HG02763 (cell line): Measurements from ENCODE around the gene USP9X.
"Not testable (repeated sequence)": the region's sequence is repeated elsewhere in the genome, so short reads cannot be mapped to it uniquely, and the experiment has no call there.

Experiments
- ATAC-seq: cut with Tn5 transposase; IDR thresholded peaks from one replicate; pipeline ENCODE4 v1.9.1; 2021; ENCODE audit warnings: mild to moderate bottlenecking, moderate library complexity; ENCODE audit not compliant: unreplicated experiment

The USP9X gene

DNA sequence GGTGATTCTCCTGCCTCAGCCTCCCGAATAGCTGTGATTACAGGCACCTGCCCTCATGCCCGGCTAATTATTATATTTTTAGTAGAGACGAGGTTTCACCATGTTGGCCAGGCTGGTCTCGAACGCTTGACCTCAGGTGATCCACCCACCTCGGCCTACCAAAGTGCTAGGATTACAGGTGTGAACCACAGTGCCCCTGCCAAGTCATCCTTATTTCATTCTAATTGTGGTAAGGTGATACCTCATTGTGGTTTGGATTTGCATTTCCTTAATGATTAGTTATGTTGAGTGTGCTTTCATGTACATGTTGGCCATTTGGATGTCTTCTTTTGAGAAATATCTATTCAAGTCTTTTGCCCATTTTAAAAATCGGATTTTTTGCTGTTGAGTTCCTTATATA, 93.0 kb downstream of the USP9X start:
- no peak for ATAC-seq

- peak; percentile 57 for ATAC-seq
These were observed 95.1 kb downstream of the USP9X start for GRCh38 chrX:41180194-41180908.

DNA sequence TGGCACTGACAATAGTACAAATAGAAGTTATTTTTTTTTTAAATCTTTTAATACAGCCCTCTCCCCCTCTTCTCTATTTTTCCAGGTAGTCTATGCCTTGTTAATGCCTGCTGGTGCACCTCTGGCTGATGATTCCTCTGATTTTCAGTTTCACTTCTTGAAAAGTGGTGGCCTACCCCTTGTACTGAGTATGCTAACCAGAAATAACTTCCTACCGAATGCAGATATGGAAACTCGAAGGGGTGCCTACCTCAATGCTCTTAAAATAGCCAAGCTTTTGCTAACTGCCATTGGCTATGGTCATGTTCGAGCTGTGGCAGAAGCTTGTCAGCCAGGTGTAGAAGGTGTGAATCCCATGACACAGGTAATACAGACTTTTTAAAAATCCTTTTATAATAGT, 99.1 kb downstream of the USP9X start:
- no peak for ATAC-seq

GRCh38 chrX:41186946-41187345, 101.7 kb downstream of the USP9X start:
- not testable (repeated sequence) for ATAC-seq

GRCh38 chrX:41189156-41189555, 103.9 kb downstream of the USP9X start:
- no peak for ATAC-seq

DNA sequence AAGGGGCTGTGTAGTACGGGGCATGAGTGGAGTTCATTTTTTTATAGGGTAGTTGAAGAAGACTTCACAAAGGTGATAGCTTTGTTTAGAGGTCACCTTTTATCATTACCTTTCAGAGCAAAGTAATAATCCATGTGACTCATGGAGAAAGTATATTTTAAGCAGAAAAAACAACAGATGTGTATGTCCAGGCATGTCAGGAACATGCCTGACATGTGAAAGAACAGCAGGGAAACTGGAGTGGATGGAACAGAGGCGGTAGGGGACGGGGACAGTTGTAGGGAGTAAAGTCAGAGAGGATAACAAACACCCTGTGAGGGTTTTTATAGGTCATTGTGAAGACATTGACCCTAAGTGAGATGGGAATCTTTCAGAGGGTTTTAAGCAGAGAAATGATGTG, 107.6 kb downstream of the USP9X start:
- no peak for ATAC-seq

DNA sequence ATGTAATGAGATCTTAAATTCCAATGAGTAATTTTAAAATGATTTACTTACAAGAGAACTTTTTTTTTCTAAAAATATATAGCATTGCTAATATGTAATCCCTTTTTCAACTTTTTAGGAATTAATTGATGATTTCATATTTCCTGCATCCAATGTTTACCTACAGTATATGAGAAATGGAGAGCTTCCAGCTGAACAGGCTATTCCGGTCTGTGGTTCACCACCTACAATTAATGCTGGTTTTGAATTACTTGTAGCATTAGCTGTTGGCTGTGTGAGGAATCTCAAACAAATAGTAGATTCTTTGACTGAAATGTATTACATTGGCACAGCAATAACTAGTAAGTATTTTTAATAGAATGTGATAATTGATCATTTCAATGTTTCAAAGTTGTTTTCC, 113.2 kb downstream of the USP9X start:
- ATAC-seq, result no peak

DNA sequence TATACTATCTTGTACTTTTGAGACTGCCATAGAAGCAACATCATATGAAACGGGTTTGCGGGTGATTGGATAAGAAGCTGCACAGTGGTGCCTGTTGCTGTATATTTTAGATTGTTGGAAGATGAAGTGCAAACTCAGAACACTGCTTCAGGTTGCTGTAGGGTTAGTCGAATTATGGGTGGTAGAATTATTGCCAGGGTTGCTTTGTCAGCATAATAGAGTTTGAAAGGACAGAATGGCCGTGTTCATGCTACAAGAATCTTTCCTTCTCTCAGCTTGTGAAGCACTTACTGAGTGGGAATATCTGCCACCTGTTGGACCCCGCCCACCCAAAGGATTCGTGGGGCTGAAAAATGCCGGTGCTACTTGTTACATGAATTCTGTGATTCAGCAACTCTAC, 115.5 kb downstream of the USP9X start:
- no peak for ATAC-seq

DNA sequence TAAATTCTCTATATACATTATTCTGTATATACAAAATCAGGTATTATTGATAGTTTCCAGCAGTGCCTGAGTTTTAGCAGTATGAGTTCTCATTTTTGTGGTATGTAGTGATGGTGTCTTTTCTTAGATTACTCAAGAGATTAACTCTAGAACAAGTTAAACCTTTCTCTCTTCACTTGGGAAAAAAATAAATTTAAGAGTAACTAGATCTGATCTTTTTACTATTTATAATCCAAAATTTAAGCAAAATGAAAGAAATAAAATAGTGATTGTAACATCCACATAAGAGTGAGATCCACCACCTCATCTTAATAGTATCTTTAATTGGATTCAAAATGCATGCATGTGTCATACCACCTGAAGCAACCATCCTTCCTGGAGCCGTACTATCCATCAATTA, 124.6 kb downstream of the USP9X start:
- no peak for ATAC-seq

DNA sequence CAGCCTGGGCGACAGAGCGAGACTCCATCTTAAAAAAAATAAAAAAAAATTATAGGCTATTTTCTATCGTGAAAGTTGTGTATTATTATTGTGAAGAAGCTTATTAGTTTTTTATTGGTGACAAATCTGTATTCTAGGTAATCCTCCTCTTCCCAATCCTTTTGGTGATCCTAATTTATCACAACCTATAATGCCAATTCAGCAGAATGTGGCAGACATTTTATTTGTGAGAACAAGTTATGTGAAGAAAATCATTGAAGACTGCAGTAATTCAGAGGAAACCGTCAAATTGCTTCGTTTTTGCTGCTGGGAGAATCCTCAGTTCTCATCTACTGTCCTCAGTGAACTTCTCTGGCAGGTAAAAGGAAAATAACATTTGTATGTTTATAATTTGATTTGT, 139.4 kb downstream of the USP9X start:
- ATAC-seq, result no peak

- ATAC-seq, result no peak
These were observed 148.7 kb downstream of the USP9X start for GRCh38 chrX:41233988-41234387.

DNA sequence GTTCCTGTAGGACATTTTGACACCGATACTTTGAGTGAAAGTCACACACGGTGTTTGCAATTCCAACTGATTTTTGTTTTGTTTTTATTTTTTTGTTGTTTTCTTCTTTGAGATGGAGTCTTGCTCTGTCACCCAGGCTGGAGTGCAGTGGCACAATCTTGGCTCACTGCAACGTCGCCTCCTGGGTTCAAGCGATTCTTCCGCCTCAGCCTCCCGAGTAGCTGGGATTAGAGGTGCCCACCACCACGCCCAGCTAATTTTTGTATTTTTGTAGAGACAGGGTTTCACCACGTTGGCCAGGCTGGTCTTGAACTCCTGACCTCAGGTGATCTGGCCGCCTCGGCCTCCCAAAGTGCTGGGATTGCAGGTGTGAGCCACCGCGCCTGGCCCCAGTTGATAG, 149.2 kb downstream of the USP9X start:
- not testable (repeated sequence) for ATAC-seq

- no peak for ATAC-seq
These were observed 149.7 kb downstream of the USP9X start for GRCh38 chrX:41234962-41235361.

DNA sequence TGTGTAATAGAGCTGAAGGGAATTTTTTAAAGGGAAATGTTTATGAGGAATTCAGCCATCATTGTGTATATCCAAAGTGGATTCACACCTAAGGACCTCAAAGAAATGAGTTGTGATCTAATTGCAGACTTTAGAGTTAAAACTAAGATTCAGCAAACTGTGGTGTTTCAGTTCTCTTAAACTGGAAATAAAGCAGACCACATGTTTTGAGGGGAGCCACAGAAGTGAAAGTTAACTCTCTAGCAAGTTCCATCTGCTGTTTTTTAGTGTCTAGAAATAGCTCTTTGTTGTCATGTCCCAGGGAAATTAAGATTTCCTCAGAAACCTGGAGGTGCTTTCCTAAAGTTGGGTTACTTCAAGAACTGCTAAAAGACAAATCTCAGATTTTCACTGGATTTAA, 151.4 kb downstream of the USP9X start:
- peak; percentile 68 for ATAC-seq

- no peak for ATAC-seq
These were observed 155.3 kb downstream of the USP9X start for GRCh38 chrX:41240509-41240908.

DNA sequence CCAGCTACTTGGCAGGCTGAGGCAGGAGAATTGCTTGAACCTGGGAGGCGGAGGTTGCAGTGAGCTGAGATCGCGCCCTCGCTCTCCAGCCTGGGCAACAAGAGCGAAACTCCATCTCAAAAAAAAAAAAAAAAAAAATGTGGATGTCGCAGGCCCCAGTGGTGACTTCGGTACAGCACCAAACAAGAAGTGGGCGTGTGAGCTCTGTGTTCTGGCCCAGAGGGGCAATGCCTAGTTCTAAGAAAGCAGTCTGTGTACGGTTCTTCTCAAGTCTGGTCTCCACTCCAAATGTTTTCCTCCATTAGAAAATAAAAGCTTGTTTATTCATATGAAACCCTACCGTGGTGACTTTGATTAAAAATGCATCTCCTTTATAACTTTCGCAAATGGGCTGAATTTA, 156.7 kb downstream of the USP9X start:
- no peak for ATAC-seq

DNA sequence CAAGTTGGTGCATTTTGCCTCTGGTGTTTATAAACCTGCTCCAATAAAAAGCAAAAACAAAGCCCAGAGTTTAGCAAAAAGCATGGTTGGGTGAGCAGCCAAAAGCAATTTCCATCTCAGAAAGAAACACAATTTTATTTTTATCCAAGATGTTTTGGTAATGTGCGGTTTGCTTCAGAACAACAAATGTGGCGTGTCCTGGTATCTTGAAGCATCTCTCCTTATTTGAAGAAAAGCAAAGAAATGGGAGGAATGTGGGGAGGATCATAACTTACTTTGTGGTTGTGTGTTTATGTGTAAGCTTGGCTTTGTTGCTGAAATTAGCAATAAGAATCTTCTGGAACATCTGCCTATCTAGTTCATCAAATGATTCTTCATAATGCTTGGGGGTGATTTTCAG, 160.4 kb downstream of the USP9X start:
- ATAC-seq, result no peak

GRCh38 chrX:41250867-41251266, 165.6 kb downstream of the USP9X start:
- ATAC-seq, result no peak

DNA sequence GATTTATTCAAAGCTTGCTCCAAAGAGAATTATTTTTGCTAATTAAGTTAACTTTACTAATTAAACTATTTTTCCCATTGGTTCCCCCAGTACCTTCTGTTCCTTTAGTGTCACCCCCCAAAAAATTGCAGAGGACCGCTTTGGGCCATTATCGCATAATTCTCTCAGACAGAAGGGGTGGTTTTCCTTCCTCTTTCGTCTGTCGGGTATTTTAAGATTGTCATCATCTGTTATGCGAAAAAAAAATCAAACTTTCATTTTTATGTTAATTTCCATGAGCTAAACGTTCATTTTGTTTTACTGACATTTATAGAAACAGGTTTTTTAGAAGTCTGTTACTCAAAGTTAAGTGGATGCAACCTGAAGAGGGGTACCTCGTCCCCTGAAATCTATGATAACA, 172.6 kb downstream of the USP9X start:
- ATAC-seq, result no peak

GRCh38 chrX:41258226-41258625, 173.0 kb downstream of the USP9X start:
- no peak for ATAC-seq

DNA sequence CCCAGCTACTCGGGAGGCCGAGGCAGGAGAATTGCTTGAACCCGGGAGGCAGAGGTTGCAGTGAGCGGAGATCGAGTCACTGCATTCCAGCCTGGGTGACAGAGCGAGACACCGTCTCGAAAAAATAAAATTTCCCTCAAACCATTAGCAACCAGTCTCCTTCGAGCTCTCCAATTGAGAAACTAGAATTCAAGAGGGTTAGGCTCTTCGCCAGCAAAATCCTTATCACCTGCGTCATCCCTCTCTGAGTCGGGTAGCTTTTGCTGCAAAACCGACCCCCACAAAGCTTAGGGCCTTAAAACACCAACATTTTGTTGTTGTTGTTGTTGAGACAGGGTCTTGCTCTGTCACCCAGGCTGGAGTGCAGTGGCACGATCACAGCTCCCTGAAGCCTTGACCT, 173.6 kb downstream of the USP9X start:
- no peak for ATAC-seq

GRCh38 chrX:41259516-41259915, 174.3 kb downstream of the USP9X start:
- ATAC-seq, result no peak

DNA sequence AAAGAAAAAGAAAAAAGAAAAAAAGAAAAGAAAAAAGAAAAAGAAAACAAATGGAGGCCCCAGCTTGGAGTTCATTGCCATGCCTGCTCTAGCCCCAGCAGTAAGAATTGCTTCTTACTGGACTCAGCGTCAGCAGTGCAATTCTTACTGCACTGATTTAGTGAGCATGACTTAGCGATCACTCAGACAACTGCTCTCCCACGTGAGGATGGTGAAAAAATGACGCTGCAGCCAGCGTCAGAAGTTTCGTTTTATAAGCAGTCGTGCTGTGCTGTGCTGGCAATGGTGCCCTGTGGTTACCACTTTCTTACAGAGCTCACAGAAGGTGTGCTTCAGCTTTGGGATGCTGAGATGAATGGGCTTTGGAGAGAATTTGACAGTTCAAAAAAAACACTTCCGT, 180.4 kb downstream of the USP9X start:
- ATAC-seq, result no peak
